AG04450 (cell line): Measurements from ENCODE around the gene SYPL1. TPM values are rescaled to one million over a fixed set of nuclear protein-coding genes. Genes with fewer than 3 reads are reported as not detected.

Source experiments
- CTCF ChIA-PET: fragments of 300-600, 350-600 bp; formaldehyde crosslinking; extraction: SDS; loops from one replicate; lab custom pipeline; 2022; ENCODE audit warnings: antibody characterized with exemption, inconsistent platforms; lab: Charles Lee
- POLR2A ChIA-PET: fragments of 350-600 bp; formaldehyde crosslinking; extraction: SDS; loops from one replicate; lab custom pipeline; 2021; ENCODE audit warnings: antibody characterized with exemption, inconsistent platforms; lab: Yijun Ruan, JAX
- DNase-seq: peaks from one replicate; pipeline ENCODE4 v3.0.0-alpha.2; 2011; ENCODE audit warnings: low read depth, low spot score
- H3K27ac ChIP-seq: one replicate; pipeline ENCODE4 v1.5.1; 2012; ENCODE audit warnings: low read depth, low read length, control low read depth
- H3K27me3 ChIP-seq: one replicate; pipeline ENCODE4 v1.6.0; 2012; ENCODE audit warnings: low read length; ENCODE audit not compliant: control insufficient read depth, insufficient read depth
- H3K4me3 ChIP-seq: 2 replicates; pipeline ENCODE4 v1.5.1; 2011; ENCODE audit warnings: mild to moderate bottlenecking, low read depth, low read length, control low read depth
- H3K9me3 ChIP-seq: 2 replicates; pipeline ENCODE4 v1.5.1; 2012; ENCODE audit warnings: low read length; ENCODE audit not compliant: control insufficient read depth, insufficient read depth
- CTCF ChIP-seq: IDR thresholded peaks from 2 replicates; pipeline ENCODE4 v1.5.1; 2011; ENCODE audit warnings: low read depth, low read length, control low read depth, inconsistent platforms
- polyA plus RNA-seq: library from polyadenylated mRNA; depleted of rRNA; stranded (reverse); fragments of >200 nt; gene quantifications from 2 replicates; pipeline ENCODE4 v1.2.3, GENCODE V29; 2011

SYPL1 gene
- polyA plus RNA-seq, 1 experiment: 84.7 TPM

- peaks cover 4% of the 10 kb centered on the region; the same call in 1 of the 2 replicates for H3K9me3 ChIP-seq
- ChIA-PET CTCF (interaction anchor here (1.6 kb wide), 1 partner anchor 92 kb away, joined by 9 read pairs; no protein-coding TSS in a partner anchor), POLR2A (no interaction called here)
- TF ChIP-seq CTCF: no peak
- no peak overlapping the region for H3K4me3 ChIP-seq
- no peak overlapping the region for H3K27ac ChIP-seq
- H3K27me3 ChIP-seq: peaks cover 3% of the 10 kb centered on the region
- no peak for DNase-seq
Measured at GRCh38 chr7:106061301-106061979, 50.7 kb downstream of the SYPL1 start.

GRCh38 chr7:106060394-106060920, 51.7 kb downstream of the SYPL1 start:
- Histone ChIP-seq H3K27ac (no peak overlapping the region), H3K4me3 (no peak overlapping the region), H3K9me3 (peaks cover 4% of the 10 kb centered on the region; the same call in 1 of the 2 replicates), H3K27me3 (peaks cover 3% of the 10 kb centered on the region)
- no peak for DNase-seq
- ChIA-PET CTCF (interaction anchor here (0.6 to 1.6 kb wide), 3 partner anchors 93 to 183 kb away, joined by 3 to 9 read pairs (median 4); no protein-coding TSS in a partner anchor), POLR2A (interaction anchor here (0.6 kb wide), 1 partner anchor 670 kb away, joined by 14 read pairs; no protein-coding TSS in a partner anchor)
- TF ChIP-seq CTCF: no peak

- no peak for TF ChIP-seq CTCF
- Histone ChIP-seq H3K27ac (no peak overlapping the region), H3K27me3 (peaks cover 3% of the 10 kb centered on the region), H3K4me3 (no peak overlapping the region), H3K9me3 (peaks cover 4% of the 10 kb centered on the region; the same call in 1 of the 2 replicates)
- CTCF ChIA-PET: interaction anchor here (1.2 to 6.0 kb wide), 2 partner anchors 94 to 108 kb away, joined by 4 to 153 read pairs; no protein-coding TSS in a partner anchor
- DNase-seq: no peak
- POLR2A ChIA-PET: no interaction called here
Measured at GRCh38 chr7:106059556-106059955, 52.6 kb downstream of the SYPL1 start.

- TF ChIP-seq CTCF: no peak
- ChIA-PET POLR2A (no interaction called here), CTCF (interaction anchor here (1.9 to 6.0 kb wide), 2 partner anchors 94 to 109 kb away, joined by 18 to 153 read pairs; no protein-coding TSS in a partner anchor)
- peaks cover 4% of the 10 kb centered on the region; the same call in 1 of the 2 replicates for H3K9me3 ChIP-seq
- no peak overlapping the region for H3K4me3 ChIP-seq
- peaks cover 7% of the 10 kb centered on the region for H3K27me3 ChIP-seq
- H3K27ac ChIP-seq: no peak overlapping the region
- no peak for DNase-seq
Measured at GRCh38 chr7:106058928-106059324, 53.2 kb downstream of the SYPL1 start.
